ENCODE measurements around the gene HSPD1. TPM values are rescaled to one million over a fixed set of nuclear protein-coding genes. Genes with fewer than 3 reads are reported as not detected.

The HSPD1 gene
- total and polyA plus RNA-seq, 9 of the 15 experiments (the other 6 are each of a cell fraction or from before 2014, with no cell fraction given), result 398 to 1,014 (median 622) TPM

- Histone ChIP-seq H3K79me2 (ENCODE audit: control insufficient read depth, insufficient read depth, low read length) (peaks cover 96% of the 10 kb centered on the region), H3K36me3 (ENCODE audit: control insufficient read depth, insufficient read depth, low read length) (peaks cover 78% of the 10 kb centered on the region), H3K27me3 (ENCODE audit: control insufficient read depth in 2 of 2, insufficient read depth in 2 of 2, low read length in 2 of 2) (no peaks in the 10 kb centered on the region), H3K4me3 (peak overlapping the region; percentile 74), H3K27ac (ENCODE audit: extremely low read depth, low read depth, low read length) (peak overlapping the region; percentile 95), H3K9me1 (ENCODE audit: control insufficient read depth, insufficient read depth, low read length) (no peaks in the 10 kb centered on the region), H3K9me3 (replicated peaks; ENCODE audit: control insufficient read depth, insufficient read depth, low read depth, low read length) (no peaks in the 10 kb centered on the region), H4K20me1 (replicated peaks; ENCODE audit: control insufficient read depth, insufficient read depth, low read length) (peaks cover 14% of the 10 kb centered on the region), H2AFZ (ENCODE audit: low read depth, low read length) (0 out of 2 replicates have a peak overlapping the region, but pooled peaks have one; percentile 44), H3K4me1 (replicated peaks in 1 of 2; ENCODE audit: control insufficient read depth in 2 of 2, insufficient read depth in 2 of 2, low read length in 2 of 2) (peaks cover 10 to 17% of the 10 kb centered on the region in 2 experiments; a peak in 4 of 5 replicates), H3K9ac (ENCODE audit: insufficient read depth in 1 of 2, low read depth in 2 of 2, low read length in 2 of 2) (peak overlapping the region; percentile 98 to 99), H3K4me2 (ENCODE audit: insufficient read depth, low read length) (peak overlapping the region; percentile 95)
- BruUV-seq (replicated peaks), result no TSS peak
- in situ Hi-C loops (cut with MboI) (no loop called here), intact Hi-C loops (cut with micrococcal nuclease) (loop anchor here (1.0 to 5.0 kb wide), 3 partner anchors 46 to 208 kb away; partner anchors contain the start of genes COQ10B and MARS2)
- DNase-seq (ENCODE audit: extremely low read depth in 1 of 4, low spot score in 3 of 4) (peak; percentile 17 to 62 (median 46)), FAIRE-seq (no peak), ATAC-seq (peak; percentile 45)
- WGBS (ENCODE audit: insufficient coverage, low coverage, missing lambda C conversion rate), result 0% methylated on average over 32 of the region's 46 CpGs
- CTCF ChIA-PET (ENCODE audit: low intra/inter-chr PET ratio), result no interaction called here
- POLR2A ChIA-PET, result interaction anchor here (1.3 to 6.5 kb wide), 7 partner anchors 8 to 85 kb away, joined by 4 to 34 read pairs (median 7); partner anchors contain the start of genes COQ10B and MOB4
- TF ChIP-seq TRIM24 (IDR thresholded peaks at IDR 0.05), result no peak
- no peak for TF ChIP-seq NUFIP1 (IDR thresholded peaks at IDR 0.05; ENCODE audit: partially characterized antibody)
- peak; percentile 86 for TF ChIP-seq RBFOX2 (IDR thresholded peaks at IDR 0.05; ENCODE audit: low read depth, low read length)
- no peak for TF ChIP-seq SMARCC2 (IDR thresholded peaks at IDR 0.05; ENCODE audit: low read depth)
- peak in 1 of 2 experiments; percentile 55; a peak in 1 of 4 replicates for TF ChIP-seq UBTF (IDR thresholded peaks at IDR 0.05; ENCODE audit: borderline replicate concordance in 1 of 2, low read depth in 2 of 2, low read length in 2 of 2)
- peak; percentile 35 for TF ChIP-seq BRD9 (IDR thresholded peaks at IDR 0.05; ENCODE audit: low read depth, partially characterized antibody)
- TF ChIP-seq FOXP1 (CRISPR knock-in tag; IDR thresholded peaks at IDR 0.05), result 0 out of 2 replicates have a peak, but pooled peaks have one; percentile 3
- TF ChIP-seq KDM5B (IDR thresholded peaks at IDR 0.05; ENCODE audit: insufficient replicate concordance, low read depth, low read length), result no peak
- TF ChIP-seq SP1 (CRISPR knock-in tag; IDR thresholded peaks at IDR 0.05), result no peak
- TF ChIP-seq SAP30 (IDR thresholded peaks at IDR 0.05; ENCODE audit: borderline replicate concordance, insufficient read depth, low read depth, low read length, poor library complexity, severe bottlenecking), result peak; percentile 72
- TF ChIP-seq KDM1A (IDR thresholded peaks at IDR 0.05), result no peak
- TF ChIP-seq HNRNPLL (IDR thresholded peaks at IDR 0.05; ENCODE audit: low read depth, low read length, poor library complexity, severe bottlenecking), result peak; percentile 96
- no peak for TF ChIP-seq TAF7 (tag; IDR thresholded peaks at IDR 0.05)
- peak; percentile 10; the same call in 1 of the 2 replicates for TF ChIP-seq RAD51 (IDR thresholded peaks at IDR 0.05; ENCODE audit: borderline replicate concordance, low read depth)
Observed at GRCh38 chr2:197498937-197499593, 575 bp downstream of the HSPD1 start.

Data from K562 (cell line).